Coronary artery (tissue), 2 donors: ENCODE data around the gene C12orf42.

ENCODE experiments used
- DNase-seq: peaks from one replicate; pipeline ENCODE4 v3.0.0-alpha.2; 2017; ENCODE audit warnings: low spot score
- H3K27ac ChIP-seq, 2 donors: fragments of 200-600 bp; sonication (generic); one replicate each; pipeline ENCODE4 v1.5.1; 2016 to 2019
- H3K4me3 ChIP-seq: fragments of 200-600 bp; sonication (generic); 2 replicates; pipeline ENCODE4 v1.5.1; 2016; ENCODE audit warnings: mild to moderate bottlenecking, moderate library complexity
- TF ChIP-seq, protein P1 (sequence below): fragments of 200-600 bp; sonication (generic); IDR thresholded peaks from one replicate; pipeline ENCODE4 v1.5.1; 2019; ENCODE audit warnings: antibody characterized with exemption

Gene C12orf42

DNA sequence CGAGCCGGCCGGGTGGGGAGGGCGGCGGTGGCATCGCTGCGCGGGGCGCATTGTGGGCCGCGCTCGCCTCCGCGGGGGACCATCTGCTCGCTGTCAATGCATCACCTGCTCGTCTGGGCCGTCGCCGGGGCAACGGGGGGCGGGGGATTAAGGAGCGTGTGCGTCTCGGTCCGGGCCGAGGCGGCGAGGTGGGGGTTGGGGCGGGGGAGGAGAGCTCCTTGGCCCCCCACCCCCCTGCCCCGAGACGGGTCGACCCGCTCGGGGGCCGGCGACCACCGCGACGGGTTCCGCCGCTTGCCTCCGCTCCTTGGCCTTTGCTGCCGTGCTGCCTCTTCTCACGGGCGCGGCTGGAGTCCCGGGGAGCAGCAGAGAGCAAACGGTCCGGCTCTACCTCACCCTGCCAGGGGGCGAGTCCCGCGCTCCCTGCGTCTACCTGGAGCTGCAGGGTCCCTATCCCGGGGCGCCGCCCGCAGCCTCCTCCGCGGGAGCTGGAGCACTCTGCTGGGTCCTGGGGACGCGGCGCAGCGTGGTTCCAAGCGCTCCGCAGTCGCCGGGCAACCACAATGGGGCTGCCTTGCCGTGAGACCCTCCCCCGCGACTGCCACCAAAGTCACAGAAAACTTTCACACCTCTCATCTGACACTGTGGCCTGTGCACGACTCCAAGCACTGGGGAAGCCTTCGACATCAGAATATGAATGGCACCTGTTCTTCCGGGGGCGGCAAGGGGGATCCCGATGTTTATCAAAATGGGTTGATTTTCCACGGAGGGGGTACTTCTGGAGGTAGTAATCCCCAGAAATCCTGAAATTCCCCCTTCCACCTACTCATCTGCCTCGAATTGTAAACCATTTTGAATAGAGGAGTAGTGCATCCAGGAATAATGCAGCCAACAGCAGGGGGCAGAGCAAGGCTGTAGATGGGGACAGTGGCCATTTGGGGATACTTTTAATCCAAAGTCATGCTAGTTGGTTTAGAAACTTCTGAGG lies at the start of gene C12orf42:
TSS of gene C12orf42 (minus strand) at position 500 of the 988 bp plus-strand sequence. CDS start 17,542 bp downstream, outside the sequence.
- DNase-seq, result no peak
- H3K27ac ChIP-seq, result no peak within 1 kb of the TSS

DNA sequence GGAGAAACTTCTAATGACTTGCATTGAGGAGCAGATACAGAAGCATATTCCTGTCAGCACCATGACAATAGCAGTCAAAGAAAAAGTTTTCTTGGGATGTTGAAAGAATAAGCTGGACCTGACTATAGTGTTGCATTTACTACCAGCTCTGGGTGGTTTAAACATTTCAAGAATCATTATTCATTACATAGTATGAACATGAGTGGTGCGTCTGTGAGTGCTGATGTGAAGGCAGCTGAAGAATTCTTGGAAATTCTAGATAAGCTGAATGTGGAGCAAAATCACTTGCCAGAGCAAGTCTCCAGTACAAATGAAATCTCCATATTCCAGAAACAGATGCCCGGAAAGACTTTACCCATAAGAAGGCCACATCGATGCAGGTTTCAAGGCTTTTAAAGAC lies 46.3 kb upstream of the C12orf42 start:
- H3K27ac ChIP-seq, result no peak overlapping the region
- no peak overlapping the region for H3K4me3 ChIP-seq
- TF ChIP-seq, protein P1, sequence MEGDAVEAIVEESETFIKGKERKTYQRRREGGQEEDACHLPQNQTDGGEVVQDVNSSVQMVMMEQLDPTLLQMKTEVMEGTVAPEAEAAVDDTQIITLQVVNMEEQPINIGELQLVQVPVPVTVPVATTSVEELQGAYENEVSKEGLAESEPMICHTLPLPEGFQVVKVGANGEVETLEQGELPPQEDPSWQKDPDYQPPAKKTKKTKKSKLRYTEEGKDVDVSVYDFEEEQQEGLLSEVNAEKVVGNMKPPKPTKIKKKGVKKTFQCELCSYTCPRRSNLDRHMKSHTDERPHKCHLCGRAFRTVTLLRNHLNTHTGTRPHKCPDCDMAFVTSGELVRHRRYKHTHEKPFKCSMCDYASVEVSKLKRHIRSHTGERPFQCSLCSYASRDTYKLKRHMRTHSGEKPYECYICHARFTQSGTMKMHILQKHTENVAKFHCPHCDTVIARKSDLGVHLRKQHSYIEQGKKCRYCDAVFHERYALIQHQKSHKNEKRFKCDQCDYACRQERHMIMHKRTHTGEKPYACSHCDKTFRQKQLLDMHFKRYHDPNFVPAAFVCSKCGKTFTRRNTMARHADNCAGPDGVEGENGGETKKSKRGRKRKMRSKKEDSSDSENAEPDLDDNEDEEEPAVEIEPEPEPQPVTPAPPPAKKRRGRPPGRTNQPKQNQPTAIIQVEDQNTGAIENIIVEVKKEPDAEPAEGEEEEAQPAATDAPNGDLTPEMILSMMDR, result no peak
- no peak for DNase-seq

More for the DNA sequence above, at the start of gene C12orf42:
- H3K4me3 ChIP-seq, result peak within 1 kb of the TSS; percentile 74
- TF ChIP-seq, protein P1, result no peak

DNA sequence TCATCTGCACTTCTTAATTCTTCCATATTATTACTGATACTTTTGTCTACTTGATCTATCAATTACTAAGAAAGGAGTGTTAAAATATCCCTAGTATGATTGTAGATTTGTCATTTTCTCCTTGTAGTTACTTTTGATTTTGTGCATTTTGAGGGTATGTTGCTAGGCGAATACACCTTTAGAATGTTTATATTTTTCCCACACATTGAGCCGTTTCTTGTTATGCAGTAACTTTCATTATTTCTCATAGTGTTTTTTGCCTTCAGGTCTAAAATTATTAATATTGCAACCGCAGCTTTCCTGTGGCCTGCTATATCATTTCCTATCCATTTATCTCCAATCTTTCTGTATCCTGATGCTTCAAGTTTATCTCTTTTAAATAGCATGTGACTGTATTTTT lies 44.6 kb upstream of the C12orf42 start:
- Histone ChIP-seq H3K4me3 (no peak overlapping the region), H3K27ac (no peak overlapping the region)
- TF ChIP-seq, protein P1, result no peak
- no peak for DNase-seq

GRCh38 chr12:103538397-103538796 lies 42.6 kb upstream of the C12orf42 start:
- TF ChIP-seq, protein P1, result no peak
- Histone ChIP-seq H3K27ac (no peak overlapping the region), H3K4me3 (no peak overlapping the region)
- DNase-seq, result no peak

GRCh38 chr12:103530307-103531066 lies 34.7 kb upstream of the C12orf42 start:
- no peak overlapping the region for H3K4me3 ChIP-seq
- no peak overlapping the region for H3K27ac ChIP-seq
- no peak for DNase-seq
- TF ChIP-seq, protein P1, result no peak

DNA sequence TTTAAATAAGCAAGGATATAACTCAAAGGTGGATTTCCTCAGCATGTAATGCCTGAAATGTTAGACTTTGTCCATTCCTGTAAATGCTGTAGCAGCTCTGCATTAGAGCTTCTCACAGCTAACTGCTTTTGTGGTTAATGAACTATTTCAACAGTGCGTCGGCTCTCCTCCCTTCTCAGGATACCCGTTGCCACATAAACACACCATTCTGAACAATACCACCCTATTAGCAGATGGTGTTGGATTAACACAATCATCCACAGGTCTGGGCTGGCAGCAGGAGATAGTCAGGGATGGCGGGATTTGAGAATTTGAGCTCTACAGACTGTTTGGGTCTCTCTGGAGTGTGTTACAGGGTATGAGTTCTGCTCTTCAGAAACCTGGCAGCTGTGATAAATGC lies 33.5 kb upstream of the C12orf42 start:
- TF ChIP-seq, protein P1, result no peak
- DNase-seq, result no peak
- no peak overlapping the region for H3K4me3 ChIP-seq
- no peak overlapping the region for H3K27ac ChIP-seq
